H9 (cell line): ENCODE results near the gene PIBF1. TPM values are rescaled to one million over a fixed set of nuclear protein-coding genes. Genes with fewer than 3 reads are reported as not detected.
"Not testable (repeated sequence)": the region's sequence is repeated elsewhere in the genome, so short reads cannot be mapped to it uniquely, and the experiment has no call there.

ENCODE experiments used
- DNase-seq: peaks from one replicate; pipeline ENCODE4 v3.0.0-alpha.2; 2017
- H2AFZ ChIP-seq: one replicate; pipeline ENCODE4 v1.6.1; 2013; ENCODE audit warnings: mild to moderate bottlenecking, low read length, control low read depth, moderate library complexity
- H2AK5ac ChIP-seq: 2 replicates; pipeline ENCODE4 v1.6.1; 2013; ENCODE audit warnings: low read length, control low read depth, mixed read lengths; ENCODE audit not compliant: insufficient read length
- H2BK120ac ChIP-seq: one replicate; pipeline ENCODE4 v1.6.1; 2013; ENCODE audit warnings: low read depth, mild to moderate bottlenecking, low read length, control low read depth, inconsistent platforms; ENCODE audit not compliant: poor library complexity, severe bottlenecking
- H2BK12ac ChIP-seq: 2 replicates; pipeline ENCODE4 v1.6.1; 2013; ENCODE audit warnings: low read length, control low read depth, mixed read lengths, low read depth; ENCODE audit not compliant: insufficient read length
- H2BK15ac ChIP-seq: 2 replicates; pipeline ENCODE4 v1.6.1; 2013; ENCODE audit warnings: low read depth, low read length, control low read depth
- H2BK20ac ChIP-seq: one replicate; pipeline ENCODE4 v1.6.1; 2013; ENCODE audit warnings: low read depth, mild to moderate bottlenecking, low read length, control low read depth, inconsistent platforms; ENCODE audit not compliant: poor library complexity, severe bottlenecking
- H2BK5ac ChIP-seq: 2 replicates; pipeline ENCODE4 v1.6.1; 2013; ENCODE audit warnings: low read length, control low read depth, mixed read lengths; ENCODE audit not compliant: insufficient read length
- H3K14ac ChIP-seq: 2 replicates; pipeline ENCODE4 v1.6.1; 2013; ENCODE audit warnings: low read length, control low read depth; ENCODE audit not compliant: insufficient read depth
- H3K18ac ChIP-seq: 2 replicates; pipeline ENCODE4 v1.6.1; 2013; ENCODE audit warnings: low read depth, mild to moderate bottlenecking, mixed read lengths, low read length, control low read depth; ENCODE audit not compliant: insufficient read length
- H3K23ac ChIP-seq: 2 replicates; pipeline ENCODE4 v1.6.1; 2013; ENCODE audit warnings: low read length, control low read depth, mixed read lengths, low read depth; ENCODE audit not compliant: insufficient read length
- H3K23me2 ChIP-seq: 2 replicates; pipeline ENCODE4 v1.6.1; 2013; ENCODE audit warnings: low read depth, mild to moderate bottlenecking, mixed read lengths, low read length, control low read depth; ENCODE audit not compliant: insufficient read length, poor library complexity, severe bottlenecking
- H3K27ac ChIP-seq: 2 replicates; pipeline ENCODE4 v1.5.1; 2013; ENCODE audit warnings: low read length, control low read depth, mixed read lengths, low read depth; ENCODE audit not compliant: insufficient read length
- H3K27me3 ChIP-seq: 2 replicates; pipeline ENCODE4 v1.6.1; 2013; ENCODE audit warnings: low read length, control low read depth, inconsistent platforms; ENCODE audit not compliant: insufficient read depth
- H3K4ac ChIP-seq: 2 replicates; pipeline ENCODE4 v1.6.1; 2013; ENCODE audit warnings: low read depth, mild to moderate bottlenecking, control low read depth, inconsistent platforms, low read length, moderate library complexity
- H3K4me1 ChIP-seq: 2 replicates; pipeline ENCODE4 v1.6.1; 2013; ENCODE audit warnings: low read length, control low read depth, inconsistent platforms; ENCODE audit not compliant: insufficient read depth
- H3K4me2 ChIP-seq: 2 replicates; pipeline ENCODE4 v1.6.1; 2013; ENCODE audit warnings: low read length, control low read depth, mixed read lengths; ENCODE audit not compliant: insufficient read length, insufficient read depth
- H3K56ac ChIP-seq: 2 replicates; pipeline ENCODE4 v1.6.1; 2013; ENCODE audit warnings: low read depth, mild to moderate bottlenecking, mixed read lengths, low read length, control low read depth; ENCODE audit not compliant: insufficient read length
- H3K79me1 ChIP-seq: 2 replicates; pipeline ENCODE4 v1.6.1; 2013; ENCODE audit warnings: low read depth, mild to moderate bottlenecking, moderate library complexity, low read length, control low read depth, inconsistent platforms; ENCODE audit not compliant: insufficient read depth, poor library complexity, severe bottlenecking
- H3K79me2 ChIP-seq: 2 replicates; pipeline ENCODE4 v1.6.1; 2013; ENCODE audit warnings: low read length, control low read depth, inconsistent platforms; ENCODE audit not compliant: insufficient read depth
- H3K9ac ChIP-seq: 2 replicates; pipeline ENCODE4 v1.6.1; 2013; ENCODE audit warnings: low read length, control low read depth, mixed read lengths; ENCODE audit not compliant: insufficient read length; ENCODE audit errors: extremely low read depth
- H3K9me3 ChIP-seq: one replicate; pipeline ENCODE4 v1.6.1; 2013; ENCODE audit warnings: low read depth, low read length, inconsistent platforms; ENCODE audit not compliant: control insufficient read depth
- H3T11ph ChIP-seq: one replicate; pipeline ENCODE4 v1.6.1; 2013; ENCODE audit warnings: mild to moderate bottlenecking, low read length, control low read depth, inconsistent platforms
- H4K20me1 ChIP-seq: one replicate; pipeline ENCODE4 v1.6.1; 2013; ENCODE audit not compliant: control insufficient read depth, insufficient read length, insufficient read depth
- H4K5ac ChIP-seq: 2 replicates; pipeline ENCODE4 v1.6.1; 2013; ENCODE audit warnings: low read depth, mild to moderate bottlenecking, mixed read lengths, low read length, control low read depth; ENCODE audit not compliant: insufficient read length
- H4K8ac ChIP-seq: replicated peaks from 2 replicates; pipeline ENCODE4 v1.6.1; 2013; ENCODE audit warnings: low read length, control low read depth, mixed read lengths, low read depth; ENCODE audit not compliant: insufficient read length
- H4K91ac ChIP-seq: 2 replicates; pipeline ENCODE4 v1.6.1; 2013; ENCODE audit warnings: low read depth, mild to moderate bottlenecking, moderate library complexity, mixed read lengths, low read length, control low read depth; ENCODE audit not compliant: insufficient read length
- H3K27ac Mint-ChIP-seq, 3 experiments: 2 replicates in 2 of 3; 3 replicates in 1 of 3; pipeline ENCODE4 v1.8.0; 2020 to 2021; ENCODE audit warnings: mixed read lengths in 3 of 3, mild to moderate bottlenecking in 1 of 3, moderate library complexity in 1 of 3
- H3K27me3 Mint-ChIP-seq: 2 replicates; pipeline ENCODE4 v1.8.0; 2021; ENCODE audit warnings: low read depth, mild to moderate bottlenecking, moderate library complexity, mixed read lengths
- H3K36me3 Mint-ChIP-seq, 3 experiments: 2 replicates in 2 of 3; 3 replicates in 1 of 3; pipeline ENCODE4 v1.8.0; 2020 to 2021; ENCODE audit warnings: low read depth in 3 of 3, mixed read lengths in 3 of 3; ENCODE audit not compliant: insufficient read depth in 1 of 3
- H3K4me1 Mint-ChIP-seq, 2 experiments: 2 replicates each; pipeline ENCODE4 v1.8.0; 2020; ENCODE audit warnings: mixed read lengths in 2 of 2
- H3K4me3 Mint-ChIP-seq, 2 experiments: 2 replicates in 1 of 2; 3 replicates in 1 of 2; pipeline ENCODE4 v1.8.0; 2020 to 2021; ENCODE audit warnings: mild to moderate bottlenecking in 2 of 2, mixed read lengths in 2 of 2, moderate library complexity in 1 of 2
- H3K9me3 Mint-ChIP-seq, 2 experiments: 2 replicates in 1 of 2; 3 replicates in 1 of 2; pipeline ENCODE4 v1.8.0; 2020; ENCODE audit warnings: mild to moderate bottlenecking in 2 of 2, mixed read lengths in 2 of 2, moderate library complexity in 1 of 2
- WGBS: extraction: QIAGEN DNeasy Blood & Tissue Kit; methylation state at CpG from one replicate; pipeline ENCODE4 v1.1.7; 2013; ENCODE audit warnings: missing lambda C conversion rate, low lambda C conversion rate, mixed read lengths; ENCODE audit not compliant: insufficient read length; ENCODE audit errors: extremely low coverage; 5-methylcytosine and 5-hydroxymethylcytosine counted together
- total RNA-seq: library from RNA; stranded (reverse); gene quantifications from 2 replicates; pipeline ENCODE4 v1.2.1, GENCODE V29; 2021
- TF ChIP-seq, protein P1 (sequence below): fragments of 200-600 bp; sonication (generic); conservative IDR thresholded peaks from 3 replicates; pipeline ENCODE4 v1.8.0; 2021; ENCODE audit warnings: antibody characterized with exemption, mild to moderate bottlenecking

Gene PIBF1
- total RNA-seq, 1 experiment from 2014 or later, result 12.7 TPM

DNA sequence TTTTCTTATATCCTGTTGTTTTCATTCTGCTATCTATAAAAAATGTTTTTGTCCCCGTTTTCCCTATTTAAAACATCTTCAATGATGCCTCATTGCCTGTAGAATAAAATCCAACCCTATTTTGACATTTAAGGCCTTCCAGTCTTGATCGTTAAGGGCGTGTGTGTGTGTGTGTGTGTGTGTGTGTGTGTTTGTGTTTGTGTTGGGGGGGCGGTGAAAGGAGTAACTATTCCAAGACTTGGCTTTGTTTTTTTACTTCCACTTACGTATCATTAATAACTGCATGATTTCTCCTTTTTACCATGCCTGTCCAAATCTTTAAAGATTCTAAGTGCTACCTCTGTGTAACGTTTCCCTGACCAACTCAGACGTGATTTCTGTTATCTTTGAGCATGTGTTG is 784 bp downstream of the PIBF1 start:
- H3K18ac ChIP-seq, result no peak overlapping the region
- H3T11ph ChIP-seq, result no peak overlapping the region
- no peaks in the 10 kb centered on the region for H4K20me1 ChIP-seq
- no peak overlapping the region for H2AFZ ChIP-seq
- no peaks in the 10 kb centered on the region for H3K27me3 ChIP-seq
- no peak overlapping the region for H2BK120ac ChIP-seq
- H2BK20ac ChIP-seq, result no peak overlapping the region
- H4K5ac ChIP-seq, result no peak overlapping the region
- no peak overlapping the region for H3K14ac ChIP-seq
- H3K9me3 ChIP-seq, result no peaks in the 10 kb centered on the region
- no peak for DNase-seq
- no peak overlapping the region for H4K8ac ChIP-seq
- H3K4me2 ChIP-seq, result peak overlapping the region; percentile 70
- Mint-ChIP-seq H3K36me3 (peaks cover 0 to 31% (median 22%) of the 10 kb centered on the region in 3 experiments), H3K27ac (peak overlapping the region in 2 of 3 experiments; percentile 25 to 33; a peak in 3 of 7 replicates), H3K4me1 (peaks cover 14 to 17% of the 10 kb centered on the region in 2 experiments), H3K9me3 (no peaks in the 10 kb centered on the region), H3K4me3 (peak overlapping the region; percentile 99), H3K27me3 (no peaks in the 10 kb centered on the region)
- peaks cover 10% of the 10 kb centered on the region; the same call in 1 of the 2 replicates for H3K79me2 ChIP-seq
- no peaks in the 10 kb centered on the region for H3K4me1 ChIP-seq
- peaks cover 2% of the 10 kb centered on the region for H3K79me1 ChIP-seq
- TF ChIP-seq, protein P1, sequence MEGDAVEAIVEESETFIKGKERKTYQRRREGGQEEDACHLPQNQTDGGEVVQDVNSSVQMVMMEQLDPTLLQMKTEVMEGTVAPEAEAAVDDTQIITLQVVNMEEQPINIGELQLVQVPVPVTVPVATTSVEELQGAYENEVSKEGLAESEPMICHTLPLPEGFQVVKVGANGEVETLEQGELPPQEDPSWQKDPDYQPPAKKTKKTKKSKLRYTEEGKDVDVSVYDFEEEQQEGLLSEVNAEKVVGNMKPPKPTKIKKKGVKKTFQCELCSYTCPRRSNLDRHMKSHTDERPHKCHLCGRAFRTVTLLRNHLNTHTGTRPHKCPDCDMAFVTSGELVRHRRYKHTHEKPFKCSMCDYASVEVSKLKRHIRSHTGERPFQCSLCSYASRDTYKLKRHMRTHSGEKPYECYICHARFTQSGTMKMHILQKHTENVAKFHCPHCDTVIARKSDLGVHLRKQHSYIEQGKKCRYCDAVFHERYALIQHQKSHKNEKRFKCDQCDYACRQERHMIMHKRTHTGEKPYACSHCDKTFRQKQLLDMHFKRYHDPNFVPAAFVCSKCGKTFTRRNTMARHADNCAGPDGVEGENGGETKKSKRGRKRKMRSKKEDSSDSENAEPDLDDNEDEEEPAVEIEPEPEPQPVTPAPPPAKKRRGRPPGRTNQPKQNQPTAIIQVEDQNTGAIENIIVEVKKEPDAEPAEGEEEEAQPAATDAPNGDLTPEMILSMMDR, result no peak
- no peak overlapping the region for H3K4ac ChIP-seq
- H3K27ac ChIP-seq, result no peak overlapping the region
- no peak overlapping the region for H2BK12ac ChIP-seq
- no peak overlapping the region for H3K23ac ChIP-seq
- H3K9ac ChIP-seq, result peak overlapping the region; percentile 55
- no peak overlapping the region for H2BK5ac ChIP-seq
- no peak overlapping the region for H4K91ac ChIP-seq
- no peak overlapping the region for H2AK5ac ChIP-seq
- H3K56ac ChIP-seq, result no peak overlapping the region
- H2BK15ac ChIP-seq, result no peak overlapping the region
- peaks cover 9% of the 10 kb centered on the region for H3K23me2 ChIP-seq
- WGBS, result no CpG with 5 or more reads among the region's 7 CpGs

DNA sequence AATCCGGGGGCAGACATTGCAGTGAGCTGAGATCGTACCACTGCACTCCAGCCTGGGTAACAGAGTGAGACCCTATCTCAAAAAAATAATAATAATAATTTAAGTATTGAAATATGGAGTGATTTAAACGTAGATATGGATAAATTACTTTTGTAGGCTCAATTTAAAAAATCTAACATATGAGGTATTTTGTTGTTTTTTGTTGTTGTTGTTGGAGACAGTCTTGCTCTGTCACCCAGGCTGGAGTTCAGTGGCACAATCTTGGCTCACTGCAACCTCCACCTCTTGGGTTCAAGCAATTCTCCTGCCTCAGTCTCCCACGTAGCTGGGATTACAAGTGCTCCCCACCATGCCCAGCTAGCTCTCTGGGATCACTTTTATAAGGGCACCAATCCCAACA is 2.7 kb downstream of the PIBF1 start:
- Mint-ChIP-seq H3K4me1 (peaks cover 14 to 17% of the 10 kb centered on the region in 2 experiments), H3K36me3 (peaks cover 0 to 20% (median 10%) of the 10 kb centered on the region in 3 experiments)
- H3K9me3 Mint-ChIP-seq, H2BK12ac ChIP-seq, H3K79me1 ChIP-seq, H2BK120ac ChIP-seq, H3K14ac ChIP-seq, H4K5ac ChIP-seq, H4K91ac ChIP-seq, H4K20me1 ChIP-seq, H3K4me2 ChIP-seq, H3K23ac ChIP-seq, H3K4me1 ChIP-seq, H2AFZ ChIP-seq, H3T11ph ChIP-seq, H4K8ac ChIP-seq, H3K18ac ChIP-seq, H3K4ac ChIP-seq, H2BK5ac ChIP-seq, H3K9ac ChIP-seq, H3K27ac ChIP-seq, H2AK5ac ChIP-seq, H3K27me3 Mint-ChIP-seq, H3K56ac ChIP-seq, H2BK15ac ChIP-seq, H3K4me3 Mint-ChIP-seq, DNase-seq, H3K9me3 ChIP-seq, H2BK20ac ChIP-seq, H3K27me3 ChIP-seq, H3K27ac Mint-ChIP-seq, H3K79me2 ChIP-seq, H3K23me2 ChIP-seq: not testable (repeated sequence)
- WGBS, result 100% methylated on average over 1 of the region's 4 CpGs
